Stimulated activated CD8-positive, alpha-beta memory T cell treated with anti-CD3 and anti-CD28 coated beads, Interleukin-7, amount 100 ng/mL, for 48 hours (primary cell): ENCODE measurements around the gene SPTSSA.

Experiments
- DNase-seq, 2 donors: peaks; one replicate each; pipeline ENCODE4 v3.0.0-alpha.2; 2020; ENCODE audit warnings: low read depth in 1 of 2; ENCODE audit errors: extremely low read depth in 1 of 2

The SPTSSA gene

DNA sequence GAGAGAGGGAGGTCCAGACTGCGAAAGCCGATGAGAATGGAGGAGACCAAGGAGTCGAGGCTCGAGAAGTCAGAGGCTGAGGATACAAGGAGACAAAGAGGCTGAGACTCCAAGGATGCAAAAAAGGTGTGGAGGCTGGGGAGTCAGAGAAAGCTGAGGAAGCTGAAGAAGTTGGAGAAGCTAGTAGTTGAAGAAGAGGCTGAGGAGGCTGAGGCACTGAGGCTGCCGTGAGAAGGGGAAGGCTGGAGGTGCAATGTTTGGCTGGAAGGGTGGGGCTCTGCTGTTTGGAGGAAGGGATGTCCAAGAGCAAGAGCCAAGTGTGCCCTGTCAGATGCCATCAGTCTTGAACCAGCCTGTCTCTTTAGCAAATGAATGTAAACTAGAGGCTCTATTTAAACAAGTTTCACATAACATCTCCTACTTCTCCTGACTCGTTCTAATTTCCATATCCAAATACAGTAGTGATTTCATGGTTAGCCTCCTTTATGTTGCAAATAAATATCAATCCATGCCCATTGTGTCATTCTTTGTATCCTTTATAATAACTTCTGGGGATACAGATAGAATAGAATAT, 10.8 kb upstream of the SPTSSA start:
- no peak for DNase-seq

DNA sequence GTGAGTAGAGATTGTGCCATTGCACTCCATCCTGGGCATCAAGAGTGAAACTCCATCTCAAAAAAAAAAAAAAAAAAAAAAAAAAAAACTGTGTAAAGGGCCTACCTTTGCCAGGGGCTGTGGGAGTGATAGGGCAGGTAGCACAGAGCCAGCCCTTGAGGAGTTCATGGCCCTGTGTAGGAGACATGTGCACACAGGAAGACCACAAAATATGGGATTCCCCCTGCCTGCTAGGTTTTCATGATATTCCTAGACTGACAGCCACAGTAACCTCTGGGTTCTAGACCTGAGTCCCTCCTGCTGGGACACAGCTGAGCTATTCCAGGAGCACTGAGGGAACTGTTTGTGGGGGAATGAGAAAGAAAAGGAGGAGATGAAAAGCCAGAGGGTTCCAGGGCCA, 8.3 kb upstream of the SPTSSA start:
- no peak for DNase-seq

DNA sequence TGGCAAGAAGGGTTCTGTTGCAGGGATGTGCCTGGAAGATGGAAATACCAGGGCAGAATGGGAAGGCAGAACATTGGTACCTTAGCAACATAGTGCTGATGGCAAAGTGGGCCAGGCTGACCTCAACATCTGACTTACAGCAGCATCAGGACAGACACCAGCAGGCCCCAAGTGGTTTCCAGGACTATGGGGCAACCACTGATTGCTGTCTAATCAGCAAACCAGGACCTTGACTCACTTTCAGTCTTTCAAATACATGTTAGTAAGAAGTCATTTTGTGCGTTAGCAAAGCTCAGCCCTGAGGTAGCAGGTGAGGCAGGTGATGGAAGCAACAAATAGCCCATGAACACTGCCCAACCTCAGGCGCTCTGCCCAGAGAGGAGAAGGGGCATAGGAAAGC, 4.7 kb upstream of the SPTSSA start:
- no peak for DNase-seq

DNA sequence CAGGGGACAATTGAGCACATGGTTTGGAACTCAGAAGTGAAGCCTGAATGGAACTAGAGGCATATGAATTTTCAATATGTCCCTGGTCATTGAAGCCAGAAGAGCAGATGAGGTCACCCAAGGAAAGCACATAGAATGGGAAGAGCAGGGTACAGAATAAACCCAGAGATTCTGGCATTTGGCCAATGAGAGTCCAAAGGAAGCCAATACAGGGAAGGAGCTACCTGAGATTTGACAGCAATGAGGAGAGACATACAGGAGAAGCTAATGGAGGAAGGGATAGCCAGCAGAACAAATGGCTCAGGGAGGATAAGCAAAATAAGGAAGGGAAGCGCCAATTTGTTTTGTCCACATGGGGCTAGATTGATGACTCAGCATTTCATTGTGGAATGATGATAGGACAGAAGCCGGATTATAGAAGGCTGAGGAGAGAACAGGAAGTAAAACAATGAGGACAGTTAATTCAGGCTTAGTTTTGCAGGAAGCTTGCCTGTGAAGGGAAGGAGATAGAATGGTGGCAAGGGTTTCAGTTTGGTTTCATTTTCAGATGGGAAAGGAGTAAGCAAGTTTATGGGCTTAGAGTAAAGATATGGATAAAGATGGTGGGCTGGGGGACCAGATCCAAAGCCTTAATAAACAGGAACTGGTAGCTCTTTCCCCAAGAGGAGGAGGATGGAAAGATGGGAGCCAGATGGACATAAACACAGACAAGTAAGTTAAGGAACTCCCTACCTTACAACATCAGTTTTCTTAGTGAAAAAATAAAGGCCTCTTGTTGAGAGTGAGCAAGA, 3.2 kb upstream of the SPTSSA start:
- no peak for DNase-seq

DNA sequence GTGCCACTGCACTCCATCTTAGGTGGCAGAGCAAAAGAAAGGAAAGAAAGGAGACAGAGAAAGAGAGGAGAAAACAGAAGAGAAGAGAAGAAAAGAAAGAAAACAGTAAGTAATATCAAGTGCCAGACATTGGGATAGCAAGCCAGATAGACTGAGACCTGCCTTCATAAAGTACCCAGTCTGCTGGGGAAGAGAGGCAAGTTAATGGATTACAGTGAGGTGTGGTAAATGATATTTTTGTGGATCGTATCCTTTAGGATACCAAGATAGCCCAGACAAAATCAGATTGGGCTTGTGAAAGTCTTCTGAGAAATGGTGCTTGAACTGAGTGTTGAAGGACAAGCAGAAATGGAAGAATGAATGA, 1.5 kb upstream of the SPTSSA start:
- no peak for DNase-seq

DNA sequence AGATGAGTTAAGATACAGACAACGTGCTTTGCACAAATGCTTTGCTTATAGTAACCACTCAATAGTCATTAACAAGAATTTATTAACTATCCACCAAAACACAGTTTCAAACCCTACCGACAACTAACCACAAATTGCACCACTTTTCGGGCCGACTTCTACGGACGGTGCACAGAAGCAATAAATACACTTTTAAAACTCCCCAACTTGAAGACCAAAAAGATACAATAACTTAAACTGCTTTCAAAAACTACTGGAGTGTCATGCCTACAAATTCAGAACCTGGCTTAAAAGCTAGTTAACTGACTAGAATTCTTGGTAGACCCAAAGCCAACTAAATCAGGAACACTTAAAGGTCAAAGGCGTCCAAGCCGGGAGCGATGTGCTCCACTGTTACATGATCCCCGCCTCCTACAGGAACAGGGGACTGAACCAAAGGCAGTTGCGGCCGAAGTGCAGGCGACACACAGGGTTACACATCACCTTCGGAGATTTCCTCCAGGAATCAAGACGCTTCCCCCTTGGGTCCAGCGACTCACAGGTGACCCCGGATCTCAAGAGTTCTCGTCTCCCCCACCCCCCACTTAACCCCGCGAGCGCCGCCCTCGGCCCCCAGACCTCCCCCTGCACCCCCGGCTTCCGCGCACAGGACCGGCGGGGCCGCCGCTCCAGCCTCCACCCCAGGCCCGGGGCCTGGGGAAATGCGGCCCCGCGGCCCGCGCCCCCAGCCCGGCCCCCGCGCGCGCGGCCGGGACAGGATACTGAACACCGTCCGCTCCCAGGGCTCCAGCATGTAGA, 507 bp downstream of the SPTSSA start:
- DNase-seq: peak in 1 of 2 donors; percentile 4

DNA sequence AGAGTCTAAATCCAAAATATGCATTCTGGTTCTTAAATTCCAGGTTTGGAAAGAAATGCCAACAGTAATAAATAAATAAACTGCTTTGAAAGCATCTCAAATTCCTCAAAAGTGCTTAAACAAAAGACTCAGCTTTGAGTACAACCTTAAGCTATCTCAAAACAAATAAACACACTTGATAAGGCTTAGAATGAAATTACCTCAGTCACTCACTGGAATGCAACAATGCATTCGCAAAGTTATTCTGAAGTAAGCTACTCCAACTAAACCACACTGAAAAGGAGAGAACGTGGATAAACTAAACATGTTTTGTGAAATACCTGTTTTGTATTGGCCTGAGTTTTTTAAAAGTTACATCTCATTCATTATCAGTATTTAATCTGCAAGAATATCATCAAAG, 1.2 kb downstream of the SPTSSA start:
- no peak for DNase-seq

DNA sequence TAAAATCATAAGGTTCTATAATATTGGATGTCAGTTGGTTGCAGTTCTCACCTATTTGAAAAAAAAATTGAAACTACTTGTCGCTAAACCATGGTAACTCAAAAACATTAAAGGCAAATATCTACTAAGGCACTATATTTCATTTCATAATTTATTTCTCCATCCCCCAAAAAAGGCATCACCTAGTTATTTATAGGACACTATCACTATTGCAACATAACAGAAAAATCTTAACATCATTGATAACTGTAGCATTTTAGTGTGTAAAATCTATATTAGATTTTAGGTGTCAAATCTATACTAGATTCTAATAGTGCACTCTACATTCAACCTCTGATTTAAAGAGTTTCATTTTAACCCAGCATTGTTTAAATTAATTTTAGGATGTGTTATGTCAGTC, 1.7 kb downstream of the SPTSSA start:
- DNase-seq: no peak

DNA sequence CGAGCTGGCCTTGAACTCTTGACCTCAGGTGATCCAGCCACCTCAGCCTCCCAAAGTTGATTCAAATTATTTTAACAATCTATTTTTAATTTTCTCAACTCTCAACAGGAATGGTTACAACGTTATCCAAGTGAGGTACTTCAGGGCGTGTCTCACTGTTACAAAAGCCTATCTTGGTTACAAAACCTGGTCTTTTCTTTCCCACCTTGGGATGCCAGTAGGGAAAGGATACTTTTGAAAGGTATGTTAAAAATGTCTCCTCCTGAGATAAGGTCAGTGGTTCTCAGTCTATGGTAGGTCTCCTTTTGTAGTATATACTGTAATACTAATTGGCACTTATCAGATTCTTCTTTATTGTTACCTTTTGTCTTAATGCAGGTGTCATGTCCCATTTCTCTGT, 4.9 kb downstream of the SPTSSA start:
- no peak for DNase-seq

DNA sequence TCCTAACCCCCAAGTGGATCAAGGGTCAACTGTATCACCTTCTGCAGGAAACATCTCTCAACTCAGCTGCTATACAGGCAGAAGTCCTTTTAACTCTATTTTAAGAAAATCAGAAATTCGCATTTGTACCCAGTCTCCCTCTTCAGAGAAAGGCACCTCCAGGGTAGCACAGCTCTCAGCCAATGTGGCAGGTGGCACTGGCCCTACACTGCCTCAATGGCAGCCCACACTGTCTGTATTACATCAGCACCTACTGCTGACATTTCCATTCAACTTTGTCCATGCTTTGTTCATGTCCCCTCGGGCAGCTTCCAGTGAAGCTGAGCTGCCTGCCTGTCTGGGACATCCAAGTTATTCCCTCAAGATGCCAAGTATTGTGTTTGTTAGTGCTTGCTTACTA, 8.8 kb downstream of the SPTSSA start:
- DNase-seq: no peak

DNA sequence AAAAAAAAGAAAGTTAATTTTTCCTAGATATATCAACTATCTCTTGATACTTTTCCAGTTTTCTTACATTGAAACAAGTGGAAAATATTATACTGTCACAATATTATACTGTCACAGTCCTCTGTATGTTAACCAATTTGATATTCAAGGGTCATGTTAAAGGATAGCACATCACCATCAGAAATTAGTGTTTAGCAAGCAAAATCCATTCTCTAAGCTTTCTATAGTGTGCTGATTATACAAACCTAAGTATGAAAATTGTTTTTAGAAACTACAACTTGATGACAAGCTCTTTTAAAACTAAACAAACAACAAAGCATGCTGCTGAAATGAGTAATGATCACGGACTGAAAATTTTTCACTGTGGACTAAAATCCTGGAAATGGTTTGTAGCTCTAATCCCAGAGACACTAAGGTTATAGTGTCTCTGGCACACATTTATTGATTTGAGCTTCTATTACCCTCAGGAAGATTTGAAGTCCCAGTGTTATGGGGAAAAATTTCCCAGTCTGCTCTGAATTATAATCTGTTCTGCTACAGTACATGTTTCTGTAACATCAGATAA, 9.7 kb downstream of the SPTSSA start:
- no peak for DNase-seq

DNA sequence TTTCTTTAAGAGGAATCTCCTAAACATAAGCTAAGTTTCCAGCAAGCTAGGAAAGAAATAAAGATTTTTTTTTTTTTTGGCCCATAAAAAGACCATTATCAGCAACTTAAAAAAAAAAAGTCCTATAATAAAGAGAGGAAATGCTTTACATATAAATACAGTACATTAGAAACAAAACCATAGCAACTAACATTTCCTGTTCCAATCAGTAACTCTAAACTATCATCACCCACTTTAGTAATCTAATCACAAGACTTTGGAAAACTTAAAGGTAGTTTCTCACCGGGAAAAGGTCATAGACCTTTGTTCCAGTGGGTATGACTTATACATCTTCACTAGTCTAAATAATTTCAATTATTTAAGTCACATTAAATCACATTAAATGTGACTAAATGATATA, 11.1 kb downstream of the SPTSSA start:
- no peak for DNase-seq

DNA sequence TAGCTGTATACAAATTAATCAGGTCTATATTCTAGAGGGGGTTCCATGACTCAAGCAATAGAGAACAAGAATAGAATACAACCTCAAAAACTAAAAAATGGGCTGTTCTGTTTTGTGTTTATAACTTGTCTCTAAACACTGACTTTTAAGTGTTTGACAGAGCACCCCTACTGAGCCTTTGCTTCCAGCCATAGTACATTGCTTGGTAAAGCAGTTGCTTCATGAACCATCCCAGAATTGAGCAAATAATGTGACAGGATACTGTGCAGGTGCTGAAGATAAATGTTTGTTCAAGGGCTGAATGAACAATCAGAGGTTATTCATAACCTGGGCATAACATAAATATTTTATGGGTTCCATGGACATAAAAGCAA, 11.5 kb downstream of the SPTSSA start:
- no peak for DNase-seq

DNA sequence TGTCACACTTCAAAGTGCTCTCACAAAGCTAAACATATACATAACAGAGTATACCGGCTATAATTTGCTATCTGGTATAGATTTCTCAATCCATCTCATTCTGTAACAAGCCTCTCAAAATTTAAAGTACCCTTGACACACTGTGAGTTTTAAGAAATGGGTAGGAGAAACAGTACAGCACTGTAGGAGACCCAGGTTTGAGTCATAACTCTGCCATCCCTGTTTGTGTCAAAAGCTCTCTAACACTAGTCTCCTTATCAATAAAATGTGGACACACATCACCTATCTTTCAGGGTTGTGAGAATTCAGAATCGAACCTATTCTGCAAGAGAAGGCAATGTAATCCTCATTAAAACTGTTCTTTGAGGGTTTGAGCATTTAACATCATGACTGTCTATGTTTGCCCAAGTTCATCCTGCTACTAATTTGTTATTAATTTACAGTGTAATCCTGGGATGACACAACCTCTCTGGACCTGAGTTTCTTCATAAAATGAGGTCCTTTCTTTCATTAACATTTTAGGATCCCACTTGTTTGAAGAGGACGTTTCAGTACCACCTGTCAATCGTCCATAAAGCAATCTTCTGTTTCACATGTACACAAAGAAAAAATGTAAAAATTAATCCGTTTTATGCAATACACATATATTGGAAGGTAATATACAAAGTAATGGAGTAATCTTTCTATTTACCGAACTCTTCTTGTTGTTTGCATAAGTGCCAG, 12.1 kb downstream of the SPTSSA start:
- no peak for DNase-seq

DNA sequence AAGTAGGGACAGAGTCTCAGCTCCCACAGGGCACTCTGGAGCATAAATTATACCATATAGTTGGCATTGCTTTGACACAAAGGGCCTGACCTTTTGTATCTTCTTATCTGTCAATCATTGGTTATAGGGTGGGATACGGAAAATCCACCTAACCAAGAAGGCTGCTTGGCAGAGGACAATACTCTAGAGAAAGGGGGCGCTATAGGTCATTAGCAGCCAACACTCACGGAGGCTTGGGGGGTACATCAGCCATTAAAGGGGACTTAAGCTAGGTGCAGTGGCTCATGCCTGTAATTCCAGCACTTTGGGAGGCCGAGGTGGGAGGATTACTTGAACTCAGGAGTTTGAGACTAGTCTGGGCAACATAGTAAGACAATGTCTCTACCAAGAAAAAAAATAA, 22.9 kb downstream of the SPTSSA start:
- no peak for DNase-seq

DNA sequence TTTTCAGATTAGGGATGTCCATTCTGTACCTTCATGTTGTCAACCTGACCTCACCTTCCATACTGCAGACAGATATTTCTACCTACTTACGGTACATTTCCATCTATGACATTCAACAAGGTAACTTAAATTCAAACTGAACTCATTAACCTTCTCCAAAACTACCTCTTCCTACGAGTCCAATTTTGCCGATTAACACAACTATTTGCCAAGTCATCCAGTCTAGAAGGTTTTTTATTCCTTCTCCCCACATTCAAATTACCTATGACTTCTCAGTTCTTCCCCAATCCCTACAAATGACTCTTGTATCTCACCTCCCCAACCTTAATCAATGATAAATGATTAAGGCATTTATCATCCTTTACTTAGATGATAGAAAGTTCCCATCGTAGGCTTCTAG, 23.6 kb downstream of the SPTSSA start:
- DNase-seq: no peak

DNA sequence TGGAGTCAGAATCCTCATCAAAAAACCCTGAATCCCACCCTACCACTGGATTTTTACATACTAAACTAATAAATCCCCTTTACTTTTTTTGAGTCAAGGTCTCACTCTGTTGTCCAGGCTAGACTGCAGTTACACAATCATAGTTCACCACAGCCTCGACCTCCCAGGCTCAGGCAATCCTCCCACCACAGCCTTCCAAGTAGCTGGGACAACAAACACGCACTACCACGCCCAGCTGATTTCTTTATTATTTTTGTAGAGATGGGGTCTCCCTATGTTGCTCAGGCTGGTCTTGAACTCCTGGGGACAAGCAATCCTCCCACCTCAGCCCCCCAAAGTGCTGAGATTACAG, 24.3 kb downstream of the SPTSSA start:
- no peak for DNase-seq

DNA sequence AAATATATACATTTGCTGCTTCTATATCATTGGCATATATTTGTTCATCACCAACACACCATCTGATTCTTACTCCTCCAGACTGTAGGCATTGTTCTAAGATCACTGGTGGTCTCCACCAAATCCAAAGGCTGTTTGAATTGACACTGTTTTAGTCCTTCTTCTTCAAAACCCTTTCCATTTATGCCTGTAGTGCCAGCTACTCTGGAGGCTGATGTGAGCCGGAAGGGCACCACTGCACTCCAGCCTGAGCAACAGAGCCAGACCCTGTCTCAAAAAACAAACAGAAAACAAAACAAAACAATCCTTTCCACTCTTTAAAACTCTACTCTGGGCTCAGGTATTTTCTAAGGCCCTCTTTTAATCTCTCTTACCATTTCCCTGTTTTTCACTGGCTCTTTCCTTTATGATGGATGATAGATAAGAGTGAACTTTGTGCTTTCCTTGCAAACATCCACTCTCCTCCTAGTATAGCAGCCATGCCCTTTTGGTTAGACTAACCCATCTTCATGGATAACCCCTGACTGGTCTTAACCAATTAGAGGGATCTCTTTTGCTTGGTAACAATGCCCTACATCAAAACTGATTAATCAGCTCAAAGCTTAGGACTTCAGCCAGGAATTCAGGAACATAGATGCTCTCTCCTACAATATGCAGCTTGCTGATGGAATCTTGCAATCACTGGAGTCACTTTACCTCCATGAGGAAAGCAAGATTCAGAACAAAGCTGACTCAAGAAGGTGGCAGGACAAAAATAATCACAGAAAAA, 24.9 kb downstream of the SPTSSA start:
- no peak for DNase-seq

DNA sequence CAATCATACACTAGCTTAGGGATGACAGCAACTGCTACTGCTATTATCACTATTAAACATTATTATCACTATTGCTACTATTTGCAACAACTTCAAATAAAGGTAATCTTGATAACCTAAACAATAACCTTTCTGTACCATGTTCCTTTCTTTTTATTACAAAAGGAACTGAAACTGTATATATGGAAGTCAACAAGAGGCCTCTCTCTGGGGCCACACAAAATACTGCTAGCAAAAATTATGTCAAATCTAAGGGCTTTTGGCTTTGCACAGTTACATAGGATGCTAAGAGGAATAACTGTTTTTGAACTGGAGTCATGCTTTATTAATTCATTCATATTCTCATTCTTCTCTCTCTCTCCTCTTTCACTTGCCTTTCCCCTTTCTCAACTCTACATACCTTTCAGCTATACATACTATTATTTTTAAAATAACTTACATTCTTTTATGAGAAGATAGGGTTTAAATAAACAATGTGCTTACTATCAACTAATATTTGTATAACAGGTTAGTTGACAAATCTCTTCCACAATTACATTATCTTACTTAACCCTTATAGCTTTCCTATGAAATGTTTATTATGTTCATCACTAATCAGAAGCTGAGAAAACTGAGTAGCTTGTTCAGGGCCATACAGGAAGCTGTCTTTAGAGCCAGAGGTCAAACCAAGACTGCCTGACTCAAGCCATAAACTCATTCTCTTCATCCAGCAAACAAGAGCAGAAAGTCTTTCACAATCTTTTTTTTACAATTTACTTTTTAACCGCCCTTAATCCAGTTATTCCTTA, 25.7 kb downstream of the SPTSSA start:
- no peak for DNase-seq

DNA sequence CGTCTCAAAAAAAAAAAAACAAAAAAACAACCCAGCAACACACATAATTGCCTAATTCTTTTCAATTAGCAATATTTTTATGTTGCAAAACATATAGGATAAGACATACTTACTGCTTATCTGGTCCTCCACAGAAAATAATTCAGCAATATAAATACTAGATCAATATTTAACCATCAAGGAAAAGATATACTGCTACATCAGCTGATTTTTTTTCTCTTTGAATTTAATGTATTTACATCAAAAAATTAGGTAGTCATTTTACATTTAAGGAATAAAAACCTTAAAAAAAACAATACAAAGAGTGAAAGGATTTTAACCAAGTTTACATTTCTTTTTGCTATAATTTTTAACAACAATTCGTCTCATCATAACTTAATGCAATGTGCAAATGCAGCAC, 28.1 kb downstream of the SPTSSA start:
- DNase-seq: no peak
